PC-3 (cell line): Measurements from ENCODE around the gene GNB1. TPM values are rescaled to one million over a fixed set of nuclear protein-coding genes. Genes with fewer than 3 reads are reported as not detected.

Source experiments
- ATAC-seq: fragments of 200-7000 bp; cut with Tn5 transposase; 2 replicates; pipeline ENCODE4 v1.9.1; 2020; ENCODE audit warnings: mild to moderate bottlenecking, moderate library complexity
- BruUV-seq: library from RNA; stranded (reverse); fragments of 400-500 nt; replicated peaks from 2 replicates; lab custom pipeline; 2021; lab: Mats Ljungman, UMichigan
- CTCF ChIA-PET: fragments of 300-600 bp; sonication (Branson Sonifier 250); formaldehyde crosslinking; loops from one replicate; lab custom pipeline; 2022; ENCODE audit warnings: antibody characterized with exemption; lab: Charles Lee
- POLR2A ChIA-PET: fragments of 300-600 bp; sonication (Branson Sonifier 250); formaldehyde crosslinking; loops from one replicate; lab custom pipeline; 2022; ENCODE audit warnings: antibody characterized with exemption; ENCODE audit not compliant: unreplicated experiment; lab: Charles Lee
- DNase-seq: peaks from one replicate; pipeline ENCODE4 v3.0.0-alpha.2; 2015
- H2AFZ ChIP-seq: fragments of 300-600 bp; sonication (generic); 2 replicates; pipeline ENCODE4 v1.6.0; 2016; ENCODE audit warnings: antibody characterized with exemption, low read length
- H3F3A ChIP-seq: fragments of 300-600 bp; sonication (generic); one replicate; pipeline ENCODE4 v1.6.0; 2017; ENCODE audit warnings: antibody characterized with exemption, low read length, control low read depth, mild to moderate bottlenecking; ENCODE audit not compliant: unreplicated experiment
- H3K27ac ChIP-seq: fragments of 300-600 bp; sonication (generic); 2 replicates; pipeline ENCODE4 v1.5.1; 2016; ENCODE audit warnings: mild to moderate bottlenecking, low read length
- H3K27me3 ChIP-seq: fragments of 300-600 bp; sonication (generic); 2 replicates; pipeline ENCODE4 v1.6.1; 2016; ENCODE audit warnings: low read length, mixed read lengths
- H3K36me3 ChIP-seq: fragments of 300-600 bp; sonication (generic); 2 replicates; pipeline ENCODE4 v1.6.1; 2016; ENCODE audit warnings: low read depth, mixed run types, low read length, mixed read lengths
- H3K4me1 ChIP-seq: fragments of 300-600 bp; sonication (generic); 2 replicates; pipeline ENCODE4 v1.5.1; 2016; ENCODE audit warnings: low read length; ENCODE audit not compliant: insufficient read depth
- H3K4me2 ChIP-seq: fragments of 300-600 bp; sonication (generic); 2 replicates; pipeline ENCODE4 v1.6.0; 2016; ENCODE audit warnings: low read length
- H3K4me3 ChIP-seq: fragments of 300-600 bp; sonication (generic); 2 replicates; pipeline ENCODE4 v1.5.1; 2016; ENCODE audit warnings: mild to moderate bottlenecking, low read length, mixed read lengths
- H3K79me2 ChIP-seq: fragments of 300-600 bp; sonication (generic); 2 replicates; pipeline ENCODE4 v1.6.1; 2017; ENCODE audit warnings: low read length, mixed read lengths
- H3K9ac ChIP-seq: fragments of 300-600 bp; sonication (generic); 2 replicates; pipeline ENCODE4 v1.6.0; 2016; ENCODE audit warnings: mild to moderate bottlenecking, low read length
- H3K9me2 ChIP-seq: fragments of 300-600 bp; sonication (generic); replicated peaks from 2 replicates; pipeline ENCODE4 v1.6.1; 2016; ENCODE audit warnings: mixed run types, low read length, mixed read lengths
- H3K9me3 ChIP-seq: fragments of 300-600 bp; sonication (generic); 2 replicates; pipeline ENCODE4 v1.6.1; 2016; ENCODE audit warnings: low read length, mixed read lengths
- H4K20me1 ChIP-seq: fragments of 300-600 bp; sonication (generic); 2 replicates; pipeline ENCODE4 v1.6.1; 2016; ENCODE audit warnings: low read length, mixed read lengths
- CTCF ChIP-seq: fragments of 300-600 bp; sonication (generic); conservative IDR thresholded peaks from 2 replicates; pipeline ENCODE4 v1.5.1; 2017; ENCODE audit warnings: antibody characterized with exemption, low read depth, mild to moderate bottlenecking, low read length
- EZH2 ChIP-seq: fragments of 300-600 bp; sonication (generic); IDR thresholded peaks from one replicate; pipeline ENCODE4 v1.6.1; 2017; ENCODE audit warnings: antibody characterized with exemption, mild to moderate bottlenecking, low read length; ENCODE audit not compliant: unreplicated experiment
- EZH2phosphoT487 ChIP-seq: fragments of 300-600 bp; sonication (generic); IDR thresholded peaks from 2 replicates; pipeline ENCODE4 v1.6.1; 2018; ENCODE audit warnings: mild to moderate bottlenecking, antibody characterized with exemption, low read length, borderline replicate concordance
- intact Hi-C: fragments of 100-400 bp; cut with micrococcal nuclease; formaldehyde crosslinking; loops from 2 replicates; pipeline ENCODE4 v1.9.0; 2023
- total RNA-seq: library from RNA; depleted of rRNA; stranded (reverse); fragments of >200 nt; gene quantifications from 2 replicates; pipeline ENCODE4 v1.2.3, GENCODE V29; 2014

Gene GNB1
- total RNA-seq, 1 experiment from 2014 or later, result 125 TPM

- ATAC-seq, result peak; percentile 44; the same call in 1 of the 2 replicates
- intact Hi-C loops, result loop anchor here (1.0 kb wide), 2 partner anchors 10 to 214 kb away; no protein-coding TSS in a partner anchor
- no peaks in the 10 kb centered on the region for H3K9me3 ChIP-seq
Measured at GRCh38 chr1:1918901-1919303, 28.0 kb upstream of the GNB1 start, which contains the start of gene TMEM52. TSS of gene TMEM52 (minus strand) at chr1:1919279. CDS start at chr1:1919265, 14 bp downstream.

DNA sequence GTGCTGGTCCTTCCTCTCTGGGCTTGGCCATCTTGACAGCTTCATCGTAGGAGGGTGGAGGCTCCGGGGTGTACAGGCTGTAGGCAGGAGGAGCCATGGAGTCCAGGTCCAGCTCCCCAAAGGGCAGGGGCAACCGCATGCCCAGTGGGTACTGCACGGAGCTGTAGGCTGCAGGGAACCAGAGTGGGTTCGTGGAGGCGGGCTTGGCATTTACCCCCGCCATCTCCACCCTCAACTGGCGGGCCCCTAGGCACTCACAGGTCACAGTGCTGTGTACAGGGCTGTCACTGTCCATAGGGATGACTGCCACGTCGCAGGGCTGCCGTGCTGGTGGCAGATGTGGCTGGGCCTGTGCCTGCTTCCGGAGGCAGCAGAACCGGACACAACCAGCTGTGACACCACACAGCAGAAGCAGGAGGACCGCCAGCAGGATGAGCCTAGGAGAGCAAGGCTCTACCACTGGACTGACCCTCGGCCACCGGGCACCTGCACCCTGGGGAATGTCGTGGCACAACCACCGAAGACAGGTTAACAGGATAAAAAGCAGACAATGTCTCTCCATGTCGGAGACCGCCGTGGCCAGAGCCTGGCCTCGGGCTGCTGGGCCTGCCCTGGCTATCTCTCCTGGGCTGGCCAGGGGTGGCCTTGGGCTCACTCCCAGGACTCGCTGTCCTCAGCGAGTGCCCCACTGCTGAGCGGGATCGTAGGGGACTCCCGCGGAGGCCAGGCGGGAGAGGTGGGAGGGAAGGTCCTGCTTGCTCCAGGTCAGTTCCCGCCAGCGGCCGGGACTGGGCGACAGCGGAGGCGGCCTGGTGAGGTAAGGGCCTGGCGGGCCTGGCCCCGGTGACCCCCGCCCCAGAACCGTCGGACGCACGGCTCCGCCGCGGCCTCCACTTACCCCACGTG is 27.4 kb upstream of the GNB1 start:
- Histone ChIP-seq H3K4me3 (peak overlapping the region; percentile 73), H3K9me3 (no peaks in the 10 kb centered on the region), H3K79me2 (no peaks in the 10 kb centered on the region), H3K27ac (no peak overlapping the region), H3K36me3 (no peaks in the 10 kb centered on the region), H3K27me3 (no peaks in the 10 kb centered on the region), H2AFZ (peak overlapping the region; percentile 78), H3F3A (no peaks in the 10 kb centered on the region), H3K9ac (peak overlapping the region; percentile 35), H3K4me2 (peak overlapping the region; percentile 88), H3K4me1 (peaks cover 15% of the 10 kb centered on the region), H4K20me1 (no peaks in the 10 kb centered on the region), H3K9me2 (no peaks in the 10 kb centered on the region)
- ChIA-PET POLR2A (no interaction called here), CTCF (no interaction called here)
- DNase-seq (no peak), ATAC-seq (no peak; the same call in 1 of the 2 replicates)
- no peak for TF ChIP-seq CTCF
- no peak for TF ChIP-seq EZH2
- TF ChIP-seq EZH2phosphoT487, result no peak
- BruUV-seq, result no TSS peak
- intact Hi-C loops, result no loop called here

More at GRCh38 chr1:1918901-1919303, 28.0 kb upstream of the GNB1 start, which contains the start of gene TMEM52:
- Histone ChIP-seq H3K9me2 (no peaks in the 10 kb centered on the region), H3K9ac (peak within 1 kb of the TSS; percentile 35), H3K4me2 (peak within 1 kb of the TSS; percentile 88), H2AFZ (peak within 1 kb of the TSS; percentile 78), H4K20me1 (no peaks in the 10 kb centered on the region), H3K79me2 (no peaks in the 10 kb centered on the region), H3K36me3 (no peaks in the 10 kb centered on the region), H3F3A (no peaks in the 10 kb centered on the region), H3K4me1 (peaks cover 15% of the 10 kb centered on the region), H3K4me3 (peak within 1 kb of the TSS; percentile 73), H3K27ac (no peak within 1 kb of the TSS), H3K27me3 (no peaks in the 10 kb centered on the region)
- POLR2A ChIA-PET, result no interaction called here
- DNase-seq, result no peak
- CTCF ChIA-PET, result no interaction called here
- TF ChIP-seq CTCF (peak; percentile 40), EZH2phosphoT487 (no peak), EZH2 (no peak)
- no TSS peak for BruUV-seq
